HepG2 (cell line): Measurements from ENCODE around the gene FOSB. TPM values are rescaled to one million over a fixed set of nuclear protein-coding genes. Genes with fewer than 3 reads are reported as not detected.

Source experiments
- ATAC-seq: fragments of 200-7000 bp; cut with Tn5 transposase; 3 replicates; pipeline ENCODE4 v1.9.1; 2020; ENCODE audit warnings: mild to moderate bottlenecking, moderate library complexity
- BruUV-seq: library from RNA; stranded (reverse); fragments of 400-500 nt; replicated peaks from 2 replicates; lab custom pipeline; 2021; lab: Mats Ljungman, UMichigan
- CTCF ChIA-PET: fragments of 300-600 bp; formaldehyde crosslinking; extraction: SDS; loops from one replicate; lab custom pipeline; 2021; ENCODE audit warnings: low total read pairs, inconsistent platforms, low intra/inter-chr PET ratio; lab: Yijun Ruan, JAX
- POLR2A ChIA-PET: fragments of 350-600 bp; sonication (Branson Sonifier 250); formaldehyde crosslinking; loops from one replicate; lab custom pipeline; 2020; ENCODE audit warnings: antibody characterized with exemption, inconsistent platforms; lab: Yijun Ruan, JAX
- DNase-seq: peaks from one replicate; pipeline ENCODE4 v3.0.0-alpha.2; 2015; ENCODE audit warnings: low spot score
- FAIRE-seq: peaks from 3 replicates; lab custom pipeline; 2011; peaks lifted over from hg19 to GRCh38; lab: Jason Lieb, UNC
- H2AFZ ChIP-seq: one replicate; pipeline ENCODE4 v1.6.1; 2011; ENCODE audit warnings: low read length, inconsistent platforms
- H3K27ac ChIP-seq: fragments of 300-600 bp; 3 replicates; pipeline ENCODE4 v1.8.0; 2011; ENCODE audit warnings: mixed run types, mild to moderate bottlenecking, mixed read lengths, low read length, inconsistent platforms; ENCODE audit not compliant: insufficient read depth; ENCODE audit errors: extremely low read length
- H3K27me3 ChIP-seq, 2 experiments: fragments of 200-600 bp in 1 of 2; 2 replicates in 1 of 2; 3 replicates in 1 of 2; pipeline versions ENCODE4 v1.6.0 to v1.8.0; 2011; ENCODE audit warnings: low read length in 2 of 2, mild to moderate bottlenecking in 2 of 2, moderate library complexity in 2 of 2, inconsistent platforms in 1 of 2; ENCODE audit not compliant: insufficient read depth in 2 of 2, control insufficient read depth in 1 of 2
- H3K36me3 ChIP-seq, 2 experiments: fragments of 200-600 bp in 1 of 2; replicated peaks in 1 of 2; 2 replicates in 1 of 2; 3 replicates in 1 of 2; pipeline versions ENCODE4 v1.5.1 to v1.8.0; 2011; ENCODE audit warnings: low read length in 2 of 2, inconsistent platforms in 1 of 2; ENCODE audit not compliant: insufficient read depth in 2 of 2, control insufficient read depth in 1 of 2
- H3K4me1 ChIP-seq: 2 replicates; pipeline ENCODE4 v1.5.1; 2012; ENCODE audit warnings: low read length, inconsistent platforms; ENCODE audit not compliant: insufficient read depth
- H3K4me2 ChIP-seq: 2 replicates; pipeline ENCODE4 v1.6.0; 2011; ENCODE audit warnings: low read depth, low read length, inconsistent platforms
- H3K4me3 ChIP-seq, 3 experiments: fragments of 200-600 bp in 1 of 3; sonication (generic), shearing (Covaris generic) in 1 of 3; replicated peaks in 1 of 3; 2 replicates each; pipeline ENCODE4 v1.5.1; 2011 to 2016; ENCODE audit warnings: low read length in 3 of 3, inconsistent platforms in 2 of 3, low read depth in 2 of 3, mild to moderate bottlenecking in 2 of 3, control low read depth in 1 of 3, mixed read lengths in 1 of 3; ENCODE audit not compliant: insufficient read depth in 1 of 3
- H3K79me2 ChIP-seq: one replicate; pipeline ENCODE4 v1.6.1; 2011; ENCODE audit warnings: low read length, inconsistent platforms; ENCODE audit not compliant: insufficient read depth
- H3K9ac ChIP-seq: 2 replicates; pipeline ENCODE4 v1.6.0; 2011; ENCODE audit warnings: mild to moderate bottlenecking, low read depth, low read length, inconsistent platforms; ENCODE audit not compliant: insufficient read depth
- H3K9me3 ChIP-seq: 2 replicates; pipeline ENCODE4 v1.5.1; 2012; ENCODE audit warnings: mild to moderate bottlenecking, low read length
- H4K20me1 ChIP-seq: 2 replicates; pipeline ENCODE4 v1.6.0; 2011; ENCODE audit warnings: inconsistent platforms, mild to moderate bottlenecking, low read length, moderate library complexity; ENCODE audit not compliant: insufficient read depth
- FOSL2 ChIP-seq: sonication (generic); formaldehyde crosslinking; IDR thresholded peaks from 2 replicates; pipeline ENCODE4 v1.4.0; 2020; ENCODE audit warnings: missing genetic modification reagents
- FOXM1 ChIP-seq: sonication (generic); formaldehyde crosslinking; IDR thresholded peaks from 2 replicates; pipeline ENCODE4 v1.5.0; 2020; ENCODE audit warnings: missing genetic modification reagents
- HIVEP1 ChIP-seq: sonication (generic); formaldehyde crosslinking; IDR thresholded peaks from 2 replicates; pipeline ENCODE4 v1.4.0; 2020; ENCODE audit warnings: mild to moderate bottlenecking, missing genetic modification reagents
- KDM5A ChIP-seq: fragments of 200-600 bp; sonication (generic); IDR thresholded peaks from 2 replicates; pipeline ENCODE4 v1.7.0; 2018; ENCODE audit warnings: antibody characterized with exemption, mild to moderate bottlenecking, low read length, borderline replicate concordance
- LCORL ChIP-seq, 2 experiments: fragments of 450-650 bp in 1 of 2; sonication (generic) in 1 of 2; formaldehyde crosslinking in 1 of 2; IDR thresholded peaks; 2 replicates each; pipeline versions ENCODE4 v1.5.0 to v1.6.1; 2017 to 2020; ENCODE audit warnings: antibody characterized with exemption in 1 of 2, missing genetic modification reagents in 1 of 2
- PCBP2 ChIP-seq: fragments of 200-400 bp; formaldehyde crosslinking; optimal IDR thresholded peaks from 2 replicates; pipeline ENCODE3; 2018; ENCODE audit warnings: low read length, low read depth; ENCODE audit not compliant: poor library complexity, severe bottlenecking
- TCF7L2 ChIP-seq: IDR thresholded peaks from 2 replicates; pipeline ENCODE4 v1.6.1; 2011; ENCODE audit warnings: mild to moderate bottlenecking, low read depth, low read length, moderate library complexity
- USF2 ChIP-seq, 2 experiments: sonication (generic) in 1 of 2; formaldehyde crosslinking in 1 of 2; IDR thresholded peaks; 2 replicates each; pipeline versions ENCODE4 v1.5.1 to v1.6.1; 2011 to 2020; ENCODE audit warnings: borderline replicate concordance in 1 of 2, low read depth in 1 of 2, low read length in 1 of 2, mild to moderate bottlenecking in 1 of 2, missing genetic modification reagents in 1 of 2, moderate library complexity in 1 of 2
- ZKSCAN8 ChIP-seq: IDR thresholded peaks from 2 replicates; pipeline ENCODE4 v1.6.1; 2016; ENCODE audit warnings: borderline replicate concordance, missing genetic modification reagents, missing compliant biosample characterization
- ZNF10 ChIP-seq: sonication (generic); formaldehyde crosslinking; IDR thresholded peaks from 2 replicates; pipeline ENCODE4 v1.4.0; 2020; ENCODE audit warnings: mild to moderate bottlenecking, low read depth, missing genetic modification reagents, borderline replicate concordance
- ZNF512B ChIP-seq: sonication (generic); formaldehyde crosslinking; IDR thresholded peaks from 2 replicates; pipeline ENCODE4 v1.5.1; 2020; ENCODE audit warnings: missing genetic modification reagents, mild to moderate bottlenecking, borderline replicate concordance
- ZNF652 ChIP-seq: IDR thresholded peaks from 2 replicates; pipeline ENCODE4 v1.6.1; 2016; ENCODE audit warnings: low read depth, borderline replicate concordance
- ZNF770 ChIP-seq: sonication (generic); formaldehyde crosslinking; IDR thresholded peaks from 2 replicates; pipeline ENCODE4 v1.5.0; 2020; ENCODE audit warnings: mild to moderate bottlenecking, missing genetic modification reagents
- ZNF891 ChIP-seq: sonication (generic); formaldehyde crosslinking; IDR thresholded peaks from 2 replicates; pipeline ENCODE4 v1.5.0; 2020; ENCODE audit warnings: mild to moderate bottlenecking, missing genetic modification reagents
- WGBS: methylation state at CpG from one replicate; pipeline ENCODE4 v1.1.6; 2017; ENCODE audit warnings: low lambda C conversion rate; 5-methylcytosine and 5-hydroxymethylcytosine counted together
- in situ Hi-C: cut with HindIII; loops from 2 replicates; pipeline ENCODE4 v1.10.0; 2017; ENCODE audit warnings: low pct_unique_long_range_greater_than_20kb; ENCODE audit not compliant: extremely low pct_ligation_motif_present
- intact Hi-C: fragments of 100-400 bp; cut with micrococcal nuclease; formaldehyde crosslinking; loops from one replicate; pipeline ENCODE4 v1.10.0; 2022; ENCODE audit not compliant: unreplicated experiment
- polyA plus RNA-seq, 8 experiments: library from polyadenylated mRNA; depleted of rRNA in 3 of 8; stranded (reverse) in 7 of 8; unstranded in 1 of 8; fragments of >200 nt; fragmentation: Illumina TruSeq in 4 of 8; extraction: Trizol in 4 of 8; gene quantifications; 2 replicates each; pipeline versions ENCODE4 v1.2.1 to v1.2.3, GENCODE V29; 2011 to 2016; ENCODE audit warnings: low read depth in 4 of 8, missing spikeins in 1 of 8, mixed read lengths in 1 of 8; ENCODE audit not compliant: insufficient read depth in 1 of 8
- total RNA-seq, 5 experiments: library from RNA; depleted of rRNA; stranded (reverse); fragments of >200 nt; fragmentation: Illumina TruSeq; extraction: Trizol; gene quantifications; 2 replicates each; pipeline ENCODE4 v1.2.3, GENCODE V29; 2016; ENCODE audit warnings: low read depth in 1 of 5

Gene FOSB
- total and polyA plus RNA-seq, 2 of the 13 experiments (the other 11 are each of a cell fraction or from before 2014, with no cell fraction given), result 2.8 to 6.0 TPM

- DNase-seq (no peak), ATAC-seq (peak; percentile 2; the same call in 2 of the 3 replicates), FAIRE-seq (no peak)
- BruUV-seq, result no TSS peak
- Histone ChIP-seq H2AFZ (no peak overlapping the region), H3K4me1 (peaks cover 58% of the 10 kb centered on the region), H3K27me3 (no peaks in the 10 kb centered on the region), H3K9me3 (no peaks in the 10 kb centered on the region), H3K4me2 (peak overlapping the region; percentile 96), H3K4me3 (peak overlapping the region; percentile 68 to 84 (median 77)), H3K9ac (peak overlapping the region; percentile 77), H4K20me1 (no peaks in the 10 kb centered on the region), H3K79me2 (no peaks in the 10 kb centered on the region), H3K36me3 (no peaks in the 10 kb centered on the region), H3K27ac (no peak overlapping the region)
- CTCF ChIA-PET, result interaction anchor here (1.3 to 4.4 kb wide), 5 partner anchors 12 to 45 kb away, joined by 5 to 117 read pairs (median 7); no protein-coding TSS in a partner anchor
- POLR2A ChIA-PET, result interaction anchor here (1.1 to 2.9 kb wide), 6 partner anchors 9 to 45 kb away, joined by 5 to 40 read pairs (median 10); partner anchors contain the start of gene FOSB
- intact Hi-C loops (no loop called here), in situ Hi-C loops (loop anchor here (5.0 kb wide), 1 partner anchor 37 kb away; no protein-coding TSS in a partner anchor)
- 1% methylated on average over 7 of the region's 9 CpGs for WGBS
- no peak for TF ChIP-seq USF2 (IDR thresholded peaks at IDR 0.05; ENCODE audit: low read depth, low read length)
- TF ChIP-seq USF2 (CRISPR knock-in tag; IDR thresholded peaks at IDR 0.05; ENCODE audit: borderline replicate concordance), result no peak
- no peak for TF ChIP-seq ZNF652 (CRISPR knock-in tag)
- TF ChIP-seq TCF7L2, result no peak
- no peak for TF ChIP-seq HIVEP1
- no peak for TF ChIP-seq FOSL2 (CRISPR knock-in tag)
- no peak for TF ChIP-seq ZNF770 (CRISPR knock-in tag)
- peak; percentile 48 for TF ChIP-seq PCBP2
- TF ChIP-seq ZNF891 (CRISPR knock-in tag), result 0 out of 2 replicates have a peak, but pooled peaks have one; percentile 15
- no peak for TF ChIP-seq LCORL (IDR thresholded peaks at IDR 0.05)
- TF ChIP-seq LCORL (CRISPR knock-in tag; IDR thresholded peaks at IDR 0.05), result 0 out of 2 replicates have a peak, but pooled peaks have one; percentile 1
- no peak for TF ChIP-seq KDM5A
- TF ChIP-seq FOXM1 (CRISPR knock-in tag), result no peak
- no peak for TF ChIP-seq ZNF10 (CRISPR knock-in tag)
- TF ChIP-seq ZKSCAN8 (CRISPR knock-in tag), result no peak
- TF ChIP-seq ZNF512B (CRISPR knock-in tag), result no peak
Measured at GRCh38 chr19:45440259-45440638, 27.5 kb upstream of the FOSB start.
